PC-3 (cell line): ENCODE measurements around the gene SERINC3. TPM values are rescaled to one million over a fixed set of nuclear protein-coding genes. Genes with fewer than 3 reads are reported as not detected.

Experiments used
- ATAC-seq: fragments of 200-7000 bp; cut with Tn5 transposase; 2 replicates; pipeline ENCODE4 v1.9.1; 2020; ENCODE audit warnings: mild to moderate bottlenecking, moderate library complexity
- BruUV-seq: library from RNA; stranded (reverse); fragments of 400-500 nt; replicated peaks from 2 replicates; lab custom pipeline; 2021; lab: Mats Ljungman, UMichigan
- CTCF ChIA-PET: fragments of 300-600 bp; sonication (Branson Sonifier 250); formaldehyde crosslinking; loops from one replicate; lab custom pipeline; 2022; ENCODE audit warnings: antibody characterized with exemption; lab: Charles Lee
- POLR2A ChIA-PET: fragments of 300-600 bp; sonication (Branson Sonifier 250); formaldehyde crosslinking; loops from one replicate; lab custom pipeline; 2022; ENCODE audit warnings: antibody characterized with exemption; ENCODE audit not compliant: unreplicated experiment; lab: Charles Lee
- DNase-seq: peaks from one replicate; pipeline ENCODE4 v3.0.0-alpha.2; 2015
- H2AFZ ChIP-seq: fragments of 300-600 bp; sonication (generic); 2 replicates; pipeline ENCODE4 v1.6.0; 2016; ENCODE audit warnings: antibody characterized with exemption, low read length
- H3F3A ChIP-seq: fragments of 300-600 bp; sonication (generic); one replicate; pipeline ENCODE4 v1.6.0; 2017; ENCODE audit warnings: antibody characterized with exemption, low read length, control low read depth, mild to moderate bottlenecking; ENCODE audit not compliant: unreplicated experiment
- H3K27ac ChIP-seq: fragments of 300-600 bp; sonication (generic); 2 replicates; pipeline ENCODE4 v1.5.1; 2016; ENCODE audit warnings: mild to moderate bottlenecking, low read length
- H3K27me3 ChIP-seq: fragments of 300-600 bp; sonication (generic); 2 replicates; pipeline ENCODE4 v1.6.1; 2016; ENCODE audit warnings: low read length, mixed read lengths
- H3K36me3 ChIP-seq: fragments of 300-600 bp; sonication (generic); 2 replicates; pipeline ENCODE4 v1.6.1; 2016; ENCODE audit warnings: low read depth, mixed run types, low read length, mixed read lengths
- H3K4me1 ChIP-seq: fragments of 300-600 bp; sonication (generic); 2 replicates; pipeline ENCODE4 v1.5.1; 2016; ENCODE audit warnings: low read length; ENCODE audit not compliant: insufficient read depth
- H3K4me2 ChIP-seq: fragments of 300-600 bp; sonication (generic); 2 replicates; pipeline ENCODE4 v1.6.0; 2016; ENCODE audit warnings: low read length
- H3K4me3 ChIP-seq: fragments of 300-600 bp; sonication (generic); 2 replicates; pipeline ENCODE4 v1.5.1; 2016; ENCODE audit warnings: mild to moderate bottlenecking, low read length, mixed read lengths
- H3K79me2 ChIP-seq: fragments of 300-600 bp; sonication (generic); 2 replicates; pipeline ENCODE4 v1.6.1; 2017; ENCODE audit warnings: low read length, mixed read lengths
- H3K9ac ChIP-seq: fragments of 300-600 bp; sonication (generic); 2 replicates; pipeline ENCODE4 v1.6.0; 2016; ENCODE audit warnings: mild to moderate bottlenecking, low read length
- H3K9me2 ChIP-seq: fragments of 300-600 bp; sonication (generic); replicated peaks from 2 replicates; pipeline ENCODE4 v1.6.1; 2016; ENCODE audit warnings: mixed run types, low read length, mixed read lengths
- H3K9me3 ChIP-seq: fragments of 300-600 bp; sonication (generic); 2 replicates; pipeline ENCODE4 v1.6.1; 2016; ENCODE audit warnings: low read length, mixed read lengths
- H4K20me1 ChIP-seq: fragments of 300-600 bp; sonication (generic); 2 replicates; pipeline ENCODE4 v1.6.1; 2016; ENCODE audit warnings: low read length, mixed read lengths
- EZH2 ChIP-seq: fragments of 300-600 bp; sonication (generic); IDR thresholded peaks from one replicate; pipeline ENCODE4 v1.6.1; 2017; ENCODE audit warnings: antibody characterized with exemption, mild to moderate bottlenecking, low read length; ENCODE audit not compliant: unreplicated experiment
- EZH2phosphoT487 ChIP-seq: fragments of 300-600 bp; sonication (generic); IDR thresholded peaks from 2 replicates; pipeline ENCODE4 v1.6.1; 2018; ENCODE audit warnings: mild to moderate bottlenecking, antibody characterized with exemption, low read length, borderline replicate concordance
- intact Hi-C: fragments of 100-400 bp; cut with micrococcal nuclease; formaldehyde crosslinking; loops from 2 replicates; pipeline ENCODE4 v1.9.0; 2023
- total RNA-seq: library from RNA; depleted of rRNA; stranded (reverse); fragments of >200 nt; gene quantifications from 2 replicates; pipeline ENCODE4 v1.2.3, GENCODE V29; 2014
- TF ChIP-seq, protein P1 (sequence below): fragments of 300-600 bp; sonication (generic); conservative IDR thresholded peaks from 2 replicates; pipeline ENCODE4 v1.5.1; 2017; ENCODE audit warnings: antibody characterized with exemption, low read depth, mild to moderate bottlenecking, low read length

Gene SERINC3
- total RNA-seq, 1 experiment from 2014 or later: 92.6 TPM

DNA sequence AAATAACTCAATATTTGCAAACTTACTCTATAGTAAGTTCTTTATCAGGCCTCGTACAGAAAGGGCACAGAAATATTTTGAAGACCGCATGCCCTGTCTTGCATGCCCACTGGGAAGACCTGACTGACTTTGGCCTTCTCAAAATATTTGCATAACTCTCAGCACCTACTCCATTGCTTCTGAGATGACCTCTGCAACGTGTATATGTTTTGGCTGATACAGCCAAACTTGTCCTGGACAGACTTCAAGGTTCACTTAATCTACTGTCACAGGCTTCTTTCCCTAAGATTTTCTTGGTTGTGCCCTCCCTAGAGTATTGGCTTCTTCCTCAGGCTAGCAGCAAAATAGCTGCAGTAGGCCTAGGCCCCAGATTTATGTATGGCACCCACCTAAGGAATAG, 21.5 kb upstream of the SERINC3 start:
- BruUV-seq: no TSS peak
- peaks cover 4% of the 10 kb centered on the region; the same call in 1 of the 2 replicates for H3K4me1 ChIP-seq
- ChIA-PET CTCF (no interaction called here), POLR2A (no interaction called here)
- H3K36me3 ChIP-seq: no peaks in the 10 kb centered on the region
- DNase-seq (no peak), ATAC-seq (no peak)
- no peaks in the 10 kb centered on the region for H3K27me3 ChIP-seq
- H3K4me3 ChIP-seq: no peak overlapping the region
- intact Hi-C loops: no loop called here
- no peak overlapping the region for H3K4me2 ChIP-seq
- no peaks in the 10 kb centered on the region for H4K20me1 ChIP-seq
- H3K79me2 ChIP-seq: no peaks in the 10 kb centered on the region
- no peak for TF ChIP-seq EZH2
- TF ChIP-seq EZH2phosphoT487: no peak
- TF ChIP-seq, protein P1, sequence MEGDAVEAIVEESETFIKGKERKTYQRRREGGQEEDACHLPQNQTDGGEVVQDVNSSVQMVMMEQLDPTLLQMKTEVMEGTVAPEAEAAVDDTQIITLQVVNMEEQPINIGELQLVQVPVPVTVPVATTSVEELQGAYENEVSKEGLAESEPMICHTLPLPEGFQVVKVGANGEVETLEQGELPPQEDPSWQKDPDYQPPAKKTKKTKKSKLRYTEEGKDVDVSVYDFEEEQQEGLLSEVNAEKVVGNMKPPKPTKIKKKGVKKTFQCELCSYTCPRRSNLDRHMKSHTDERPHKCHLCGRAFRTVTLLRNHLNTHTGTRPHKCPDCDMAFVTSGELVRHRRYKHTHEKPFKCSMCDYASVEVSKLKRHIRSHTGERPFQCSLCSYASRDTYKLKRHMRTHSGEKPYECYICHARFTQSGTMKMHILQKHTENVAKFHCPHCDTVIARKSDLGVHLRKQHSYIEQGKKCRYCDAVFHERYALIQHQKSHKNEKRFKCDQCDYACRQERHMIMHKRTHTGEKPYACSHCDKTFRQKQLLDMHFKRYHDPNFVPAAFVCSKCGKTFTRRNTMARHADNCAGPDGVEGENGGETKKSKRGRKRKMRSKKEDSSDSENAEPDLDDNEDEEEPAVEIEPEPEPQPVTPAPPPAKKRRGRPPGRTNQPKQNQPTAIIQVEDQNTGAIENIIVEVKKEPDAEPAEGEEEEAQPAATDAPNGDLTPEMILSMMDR: no peak
- no peaks in the 10 kb centered on the region for H3K9me2 ChIP-seq
- no peaks in the 10 kb centered on the region for H3K9me3 ChIP-seq
- H3K27ac ChIP-seq: no peak overlapping the region
- no peak overlapping the region for H2AFZ ChIP-seq
- H3K9ac ChIP-seq: no peak overlapping the region
- no peaks in the 10 kb centered on the region for H3F3A ChIP-seq

DNA sequence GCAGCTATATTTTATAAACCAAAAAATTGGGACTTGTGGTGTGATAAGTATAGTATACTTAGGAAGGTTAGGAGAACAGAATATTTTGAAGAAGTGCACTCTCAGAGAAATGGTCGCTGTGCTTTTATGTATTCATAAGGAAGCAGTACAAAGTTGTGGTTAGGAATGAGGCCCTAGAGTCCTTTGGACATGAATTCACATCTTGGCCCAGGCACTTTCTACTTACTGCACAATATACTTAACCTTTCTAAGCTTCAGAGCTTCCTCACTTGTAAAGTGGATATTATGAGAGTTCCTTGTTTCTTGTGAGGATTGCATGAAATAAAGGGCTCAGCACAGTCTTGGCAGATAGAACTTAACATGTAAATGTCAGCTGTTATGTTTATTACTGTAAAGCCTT, 21.0 kb upstream of the SERINC3 start:
- DNase-seq (no peak), ATAC-seq (no peak)
- H3K9me2 ChIP-seq: no peaks in the 10 kb centered on the region
- ChIA-PET CTCF (no interaction called here), POLR2A (interaction anchor here (0.6 kb wide), 1 partner anchor 92 kb away, joined by 3 read pairs; no protein-coding TSS in a partner anchor)
- no peak for TF ChIP-seq EZH2phosphoT487
- no peak for TF ChIP-seq EZH2
- TF ChIP-seq, protein P1: no peak
- intact Hi-C loops: no loop called here
- no peaks in the 10 kb centered on the region for H3K36me3 ChIP-seq
- no peak overlapping the region for H2AFZ ChIP-seq
- no peaks in the 10 kb centered on the region for H4K20me1 ChIP-seq
- H3K27me3 ChIP-seq: no peaks in the 10 kb centered on the region
- H3K9ac ChIP-seq: no peak overlapping the region
- no peak overlapping the region for H3K27ac ChIP-seq
- no peaks in the 10 kb centered on the region for H3F3A ChIP-seq
- no peaks in the 10 kb centered on the region for H3K79me2 ChIP-seq
- no peak overlapping the region for H3K4me3 ChIP-seq
- H3K4me2 ChIP-seq: no peak overlapping the region
- BruUV-seq: no TSS peak
- H3K9me3 ChIP-seq: no peaks in the 10 kb centered on the region
- no peaks in the 10 kb centered on the region for H3K4me1 ChIP-seq

- intact Hi-C loops: no loop called here
- Histone ChIP-seq H3K27me3 (no peaks in the 10 kb centered on the region), H3F3A (no peaks in the 10 kb centered on the region), H2AFZ (no peak overlapping the region), H3K4me2 (no peak overlapping the region), H4K20me1 (no peaks in the 10 kb centered on the region), H3K9ac (no peak overlapping the region), H3K36me3 (no peaks in the 10 kb centered on the region), H3K4me3 (no peak overlapping the region), H3K27ac (no peak overlapping the region), H3K4me1 (no peaks in the 10 kb centered on the region), H3K79me2 (no peaks in the 10 kb centered on the region), H3K9me3 (no peaks in the 10 kb centered on the region), H3K9me2 (no peaks in the 10 kb centered on the region)
- POLR2A ChIA-PET: interaction anchor here (0.6 kb wide), 1 partner anchor 93 kb away, joined by 3 read pairs; no protein-coding TSS in a partner anchor
- TF ChIP-seq EZH2phosphoT487: no peak
- TF ChIP-seq EZH2: no peak
- TF ChIP-seq, protein P1: no peak
- BruUV-seq: no TSS peak
- CTCF ChIA-PET: no interaction called here
- ATAC-seq (no peak), DNase-seq (no peak)
Observed at GRCh38 chr20:44541992-44542391, 20.1 kb upstream of the SERINC3 start.
